ENCODE results near the gene SLC52A1. TPM values are rescaled to one million over a fixed set of nuclear protein-coding genes. Genes with fewer than 3 reads are reported as not detected.

The SLC52A1 gene
- total and polyA plus RNA-seq, 2 of the 13 experiments (the other 11 are each of a cell fraction or from before 2014, with no cell fraction given) = 0.03 to 0.13 TPM

DNA sequence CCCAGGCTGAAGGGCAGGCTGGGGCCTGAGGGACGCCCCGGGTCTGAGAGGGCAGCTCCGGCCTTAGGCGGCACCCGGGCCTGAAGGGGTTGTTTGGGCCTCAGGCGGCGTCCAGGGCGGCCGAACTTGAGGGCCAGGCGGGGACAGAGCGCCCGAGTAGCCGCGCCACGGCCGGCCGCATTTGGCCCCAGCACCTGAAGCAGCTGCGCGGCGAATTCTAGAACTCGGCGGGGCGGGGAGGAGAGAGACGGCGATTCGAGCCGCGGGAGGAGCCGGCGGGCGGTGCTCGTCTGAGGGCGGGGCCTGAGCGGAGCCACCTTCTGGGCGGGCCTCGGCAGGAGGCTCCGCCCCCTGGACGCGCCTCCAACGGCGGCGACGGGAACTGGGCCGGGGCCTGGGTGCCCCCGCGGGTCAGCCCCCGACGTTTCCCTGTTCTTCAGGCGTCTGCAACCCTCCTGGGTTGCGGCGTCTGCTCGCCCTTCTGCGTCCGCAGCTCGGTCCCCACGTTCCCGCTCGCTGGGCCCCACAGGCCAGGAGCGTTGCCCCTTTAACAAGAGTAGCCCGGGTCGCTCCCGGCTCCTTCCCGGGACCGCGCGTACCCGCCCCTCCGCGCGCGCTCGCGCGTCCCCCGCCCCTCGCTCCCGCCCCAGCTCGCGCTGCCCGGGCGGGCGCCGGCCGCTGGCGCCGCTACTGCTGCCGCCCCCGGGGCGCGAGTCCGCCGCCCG, 37.8 kb downstream of the SLC52A1 start, which contains the start of the genes INCA1 and KIF1C (continued):
- no peak for TF ChIP-seq ZNF121 (CRISPR knock-in tag; IDR thresholded peaks at IDR 0.05)
- TF ChIP-seq ZNF260 (CRISPR knock-in tag; IDR thresholded peaks at IDR 0.05; ENCODE audit: borderline replicate concordance, low read depth) = no peak
- TF ChIP-seq, protein P1, sequence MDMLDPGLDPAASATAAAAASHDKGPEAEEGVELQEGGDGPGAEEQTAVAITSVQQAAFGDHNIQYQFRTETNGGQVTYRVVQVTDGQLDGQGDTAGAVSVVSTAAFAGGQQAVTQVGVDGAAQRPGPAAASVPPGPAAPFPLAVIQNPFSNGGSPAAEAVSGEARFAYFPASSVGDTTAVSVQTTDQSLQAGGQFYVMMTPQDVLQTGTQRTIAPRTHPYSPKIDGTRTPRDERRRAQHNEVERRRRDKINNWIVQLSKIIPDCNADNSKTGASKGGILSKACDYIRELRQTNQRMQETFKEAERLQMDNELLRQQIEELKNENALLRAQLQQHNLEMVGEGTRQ (IDR thresholded peaks at IDR 0.05; ENCODE audit: low read depth, low read length) = no peak
- TF ChIP-seq, protein P1 (CRISPR knock-in tag; IDR thresholded peaks at IDR 0.05; ENCODE audit: borderline replicate concordance) = no peak
- TF ChIP-seq, protein P2, sequence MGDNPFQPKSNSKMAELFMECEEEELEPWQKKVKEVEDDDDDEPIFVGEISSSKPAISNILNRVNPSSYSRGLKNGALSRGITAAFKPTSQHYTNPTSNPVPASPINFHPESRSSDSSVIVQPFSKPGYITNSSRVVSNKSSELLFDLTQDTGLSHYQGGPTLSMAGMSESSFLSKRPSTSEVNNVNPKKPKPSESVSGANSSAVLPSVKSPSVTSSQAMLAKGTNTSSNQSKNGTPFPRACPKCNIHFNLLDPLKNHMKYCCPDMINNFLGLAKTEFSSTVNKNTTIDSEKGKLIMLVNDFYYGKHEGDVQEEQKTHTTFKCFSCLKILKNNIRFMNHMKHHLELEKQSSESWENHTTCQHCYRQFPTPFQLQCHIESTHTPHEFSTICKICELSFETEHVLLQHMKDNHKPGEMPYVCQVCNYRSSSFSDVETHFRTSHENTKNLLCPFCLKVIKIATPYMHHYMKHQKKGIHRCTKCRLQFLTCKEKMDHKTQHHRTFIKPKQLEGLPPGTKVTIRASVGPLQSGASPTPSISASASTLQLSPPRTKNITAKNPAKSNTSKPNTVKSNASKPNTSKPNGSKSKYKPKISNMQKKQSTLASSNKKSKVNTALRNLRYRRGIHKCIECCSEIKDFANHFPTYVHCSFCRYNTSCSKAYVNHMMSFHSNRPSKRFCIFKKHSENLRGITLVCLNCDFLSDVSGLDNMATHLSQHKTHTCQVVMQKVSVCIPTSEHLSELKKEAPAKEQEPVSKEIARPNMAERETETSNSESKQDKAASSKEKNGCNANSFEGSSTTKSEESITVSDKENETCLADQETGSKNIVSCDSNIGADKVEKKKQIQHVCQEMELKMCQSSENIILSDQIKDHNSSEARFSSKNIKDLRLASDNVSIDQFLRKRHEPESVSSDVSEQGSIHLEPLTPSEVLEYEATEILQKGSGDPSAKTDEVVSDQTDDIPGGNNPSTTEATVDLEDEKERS (CRISPR knock-in tag; IDR thresholded peaks at IDR 0.05) = no peak
- no peak for TF ChIP-seq ZXDC (CRISPR knock-in tag; IDR thresholded peaks at IDR 0.05)
- TF ChIP-seq WIZ (CRISPR knock-in tag; IDR thresholded peaks at IDR 0.05) = no peak
- no peak for TF ChIP-seq ZBTB3 (CRISPR knock-in tag; IDR thresholded peaks at IDR 0.05; ENCODE audit: borderline replicate concordance, low read depth)
- TF ChIP-seq BATF2 (CRISPR knock-in tag; IDR thresholded peaks at IDR 0.05) = no peak
- TF ChIP-seq KLF9 (CRISPR knock-in tag; IDR thresholded peaks at IDR 0.05; ENCODE audit: low read depth) = no peak
- peak; percentile 25 for TF ChIP-seq ZNF446 (CRISPR knock-in tag; IDR thresholded peaks at IDR 0.05)
- TF ChIP-seq ZIK1 (CRISPR knock-in tag; IDR thresholded peaks at IDR 0.05; ENCODE audit: borderline replicate concordance, low read depth) = no peak
- TF ChIP-seq, protein P3, sequence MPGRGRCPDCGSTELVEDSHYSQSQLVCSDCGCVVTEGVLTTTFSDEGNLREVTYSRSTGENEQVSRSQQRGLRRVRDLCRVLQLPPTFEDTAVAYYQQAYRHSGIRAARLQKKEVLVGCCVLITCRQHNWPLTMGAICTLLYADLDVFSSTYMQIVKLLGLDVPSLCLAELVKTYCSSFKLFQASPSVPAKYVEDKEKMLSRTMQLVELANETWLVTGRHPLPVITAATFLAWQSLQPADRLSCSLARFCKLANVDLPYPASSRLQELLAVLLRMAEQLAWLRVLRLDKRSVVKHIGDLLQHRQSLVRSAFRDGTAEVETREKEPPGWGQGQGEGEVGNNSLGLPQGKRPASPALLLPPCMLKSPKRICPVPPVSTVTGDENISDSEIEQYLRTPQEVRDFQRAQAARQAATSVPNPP (CRISPR knock-in tag; IDR thresholded peaks at IDR 0.05) = no peak
- TF ChIP-seq ZNF296 (CRISPR knock-in tag; conservative IDR thresholded peaks at IDR 0.05) = no peak
- TF ChIP-seq ZNF317 (CRISPR knock-in tag; IDR thresholded peaks at IDR 0.05) = no peak
- no peak for TF ChIP-seq MLX (CRISPR knock-in tag; IDR thresholded peaks at IDR 0.05)

All from HepG2 (cell line).